Keratinocyte (primary cell): ENCODE data around the gene ZNF23. TPM values are rescaled to one million over a fixed set of nuclear protein-coding genes. Genes with fewer than 3 reads are reported as not detected.

ENCODE experiments used
- DNase-seq: peaks from one replicate; pipeline ENCODE4 v3.0.0-alpha.2; 2011; ENCODE audit warnings: low read depth, missing footprints, low spot score
- FAIRE-seq: peaks from 2 replicates; lab custom pipeline; 2011; peaks lifted over from hg19 to GRCh38; lab: Jason Lieb, UNC
- H2AFZ ChIP-seq: 2 replicates; pipeline ENCODE4 v1.6.0; 2012; ENCODE audit warnings: low read length, control low read depth, inconsistent platforms; ENCODE audit not compliant: control insufficient read depth
- H3K27ac ChIP-seq: 2 replicates; pipeline ENCODE4 v1.5.1; 2011; ENCODE audit warnings: low read length; ENCODE audit not compliant: control insufficient read depth, insufficient read depth
- H3K27me3 ChIP-seq: 3 replicates; pipeline ENCODE4 v1.6.0; 2011; ENCODE audit warnings: low read length; ENCODE audit not compliant: control insufficient read depth, insufficient read depth; ENCODE audit errors: extremely low read depth
- H3K36me3 ChIP-seq, 2 experiments: 2 replicates in 1 of 2; 3 replicates in 1 of 2; pipeline ENCODE4 v1.5.1; 2011; ENCODE audit warnings: low read length in 2 of 2, mild to moderate bottlenecking in 1 of 2; ENCODE audit not compliant: control insufficient read depth in 2 of 2, insufficient read depth in 2 of 2; ENCODE audit errors: extremely low read depth in 1 of 2
- H3K4me1 ChIP-seq: 3 replicates; pipeline ENCODE4 v1.5.1; 2011; ENCODE audit warnings: low read length; ENCODE audit not compliant: control insufficient read depth, insufficient read depth; ENCODE audit errors: extremely low read depth
- H3K4me2 ChIP-seq: 3 replicates; pipeline ENCODE4 v1.6.0; 2011; ENCODE audit warnings: low read depth, low read length; ENCODE audit not compliant: control insufficient read depth, insufficient read depth; ENCODE audit errors: extremely low read depth
- H3K4me3 ChIP-seq, 3 experiments: fragments of 200-600 bp in 1 of 3; sonication (generic) in 1 of 3; 2 replicates in 2 of 3; 3 replicates in 1 of 3; pipeline ENCODE4 v1.5.1; 2011 to 2016; ENCODE audit warnings: low read length in 3 of 3, mild to moderate bottlenecking in 3 of 3, control low read depth in 2 of 3, inconsistent platforms in 1 of 3, low read depth in 1 of 3, mixed read lengths in 1 of 3, mixed run types in 1 of 3, moderate library complexity in 1 of 3; ENCODE audit not compliant: control insufficient read depth in 2 of 3, insufficient read depth in 2 of 3; ENCODE audit errors: extremely low read depth in 1 of 3
- H3K79me2 ChIP-seq: 2 replicates; pipeline ENCODE4 v1.6.0; 2012; ENCODE audit warnings: low read length; ENCODE audit not compliant: control insufficient read depth, insufficient read depth
- H3K9ac ChIP-seq: 3 replicates; pipeline ENCODE4 v1.6.0; 2011; ENCODE audit warnings: low read length; ENCODE audit not compliant: control insufficient read depth, insufficient read depth; ENCODE audit errors: extremely low read depth
- H3K9me1 ChIP-seq: 3 replicates; pipeline ENCODE4 v1.6.0; 2011; ENCODE audit warnings: low read length; ENCODE audit not compliant: control insufficient read depth, insufficient read depth; ENCODE audit errors: extremely low read depth
- H3K9me3 ChIP-seq: 2 replicates; pipeline ENCODE4 v1.5.1; 2012; ENCODE audit warnings: low read depth, low read length; ENCODE audit not compliant: control insufficient read depth
- H4K20me1 ChIP-seq: 3 replicates; pipeline ENCODE4 v1.6.0; 2011; ENCODE audit warnings: low read length; ENCODE audit not compliant: control insufficient read depth, insufficient read depth; ENCODE audit errors: extremely low read depth
- CTCF ChIP-seq, 3 experiments: IDR thresholded peaks in 1 of 3; conservative IDR thresholded peaks in 1 of 3; optimal IDR thresholded peaks in 1 of 3; 2 replicates in 2 of 3; 3 replicates in 1 of 3; pipeline versions ENCODE3 to v1.5.1; 2011; ENCODE audit warnings: low read length in 3 of 3, mild to moderate bottlenecking in 3 of 3, moderate library complexity in 2 of 3, control low read depth in 1 of 3, inconsistent platforms in 1 of 3; ENCODE audit not compliant: insufficient read depth in 2 of 3; ENCODE audit errors: extremely low read depth in 1 of 3
- EZH2 ChIP-seq: IDR thresholded peaks from one replicate; pipeline ENCODE4 v1.6.1; 2012; ENCODE audit warnings: inconsistent platforms, mild to moderate bottlenecking, low read length, moderate library complexity
- dilution Hi-C: fragments of 300-500 bp; cut with MboI; formaldehyde crosslinking; loops from one replicate; pipeline ENCODE4 v1.7.0; 2020; ENCODE audit warnings: low sequenced_read_pairs; ENCODE audit not compliant: extremely low pct_ligation_motif_present
- polyA plus RNA-seq, 5 experiments: library from polyadenylated mRNA; depleted of rRNA in 3 of 5; stranded (reverse) in 3 of 5; stranded (forward) in 1 of 5; unstranded in 1 of 5; fragments of >200 nt; gene quantifications; 1 replicate in 1 of 5; 2 replicates in 3 of 5; 3 replicates in 1 of 5; pipeline versions ENCODE4 v1.2.1 to v1.2.3, GENCODE V29; 2011 to 2012; ENCODE audit warnings: missing spikeins in 2 of 5, low read depth in 1 of 5, low replicate concordance in 1 of 5

ZNF23 gene
- polyA plus RNA-seq, 1 donor (not counting 4 experiments of a cell fraction or from before 2014, with no cell fraction given), result 8.2 TPM

- Histone ChIP-seq H3K9me1 (no peaks in the 10 kb centered on the region), H3K27me3 (no peaks in the 10 kb centered on the region), H4K20me1 (no peaks in the 10 kb centered on the region), H3K4me1 (peaks cover 8% of the 10 kb centered on the region), H3K79me2 (peaks cover 17% of the 10 kb centered on the region), H3K4me2 (no peak overlapping the region), H3K9me3 (peaks cover under 1% of the 10 kb centered on the region), H2AFZ (no peak overlapping the region), H3K9ac (no peak overlapping the region), H3K27ac (no peak overlapping the region), H3K4me3 (no peak overlapping the region), H3K36me3 (peaks cover 2 to 9% of the 10 kb centered on the region in 2 experiments)
- dilution Hi-C loops, result no loop called here
- DNase-seq (no peak), FAIRE-seq (no peak)
- TF ChIP-seq EZH2 (no peak), CTCF (optimal IDR thresholded peaks at IDR 0.05 in 1 of 3, IDR thresholded peaks at IDR 0.05 in 1 of 3, conservative IDR thresholded peaks at IDR 0.05 in 1 of 3; ENCODE audit: extremely low read depth in 1 of 3, insufficient read depth in 2 of 3, low read length in 3 of 3) (no peak)
Observed at GRCh38 chr16:71456801-71457200, 5.2 kb downstream of the ZNF23 start.

- Histone ChIP-seq H2AFZ (no peak overlapping the region), H4K20me1 (no peaks in the 10 kb centered on the region), H3K4me3 (no peak overlapping the region), H3K79me2 (no peaks in the 10 kb centered on the region), H3K4me1 (no peaks in the 10 kb centered on the region), H3K9me3 (peaks cover 20% of the 10 kb centered on the region), H3K9me1 (no peaks in the 10 kb centered on the region), H3K9ac (no peak overlapping the region), H3K36me3 (peaks cover 10 to 24% of the 10 kb centered on the region in 2 experiments), H3K27ac (no peak overlapping the region), H3K27me3 (no peaks in the 10 kb centered on the region), H3K4me2 (no peak overlapping the region)
- TF ChIP-seq CTCF (optimal IDR thresholded peaks at IDR 0.05 in 1 of 3, IDR thresholded peaks at IDR 0.05 in 1 of 3, conservative IDR thresholded peaks at IDR 0.05 in 1 of 3; ENCODE audit: extremely low read depth in 1 of 3, insufficient read depth in 2 of 3, low read length in 3 of 3), result no peak
- no peak for TF ChIP-seq EZH2
- FAIRE-seq (no peak), DNase-seq (no peak)
- dilution Hi-C loops, result no loop called here
Observed at GRCh38 chr16:71453036-71453435, 9.0 kb downstream of the ZNF23 start.
